GM21717 (cell line): ENCODE results near the gene VWA5A.
"Not testable (repeated sequence)": the region's sequence is repeated elsewhere in the genome, so short reads cannot be mapped to it uniquely, and the experiment has no call there.

Experiments
- ATAC-seq: cut with Tn5 transposase; IDR thresholded peaks from one replicate; pipeline ENCODE4 v1.9.1; 2021; ENCODE audit warnings: mild to moderate bottlenecking, moderate library complexity; ENCODE audit not compliant: unreplicated experiment

Gene VWA5A

GRCh38 chr11:124090996-124091395, 24.3 kb upstream of the VWA5A start:
- no peak for ATAC-seq

- ATAC-seq = no peak
Measured at GRCh38 chr11:124093330-124093729, 21.9 kb upstream of the VWA5A start.

GRCh38 chr11:124094731-124095130, 20.5 kb upstream of the VWA5A start:
- ATAC-seq = no peak

- ATAC-seq = no peak
Measured at GRCh38 chr11:124096364-124096763, 18.9 kb upstream of the VWA5A start.

GRCh38 chr11:124098141-124098540, 17.1 kb upstream of the VWA5A start:
- ATAC-seq = no peak

GRCh38 chr11:124101737-124102136, 13.5 kb upstream of the VWA5A start:
- ATAC-seq = no peak

- no peak for ATAC-seq
Measured at GRCh38 chr11:124108156-124108555, 7.1 kb upstream of the VWA5A start.

- no peak for ATAC-seq
Measured at GRCh38 chr11:124109377-124109776, 5.9 kb upstream of the VWA5A start.

- no peak for ATAC-seq
Measured at GRCh38 chr11:124110201-124110600, 5.0 kb upstream of the VWA5A start.

GRCh38 chr11:124113890-124114289, 1.4 kb upstream of the VWA5A start:
- no peak for ATAC-seq

- peak; percentile 31 for ATAC-seq
Measured at GRCh38 chr11:124115782-124116616, 749 bp downstream of the VWA5A start.

GRCh38 chr11:124119103-124119502, 3.9 kb downstream of the VWA5A start:
- no peak for ATAC-seq

GRCh38 chr11:124120891-124121290, 5.6 kb downstream of the VWA5A start:
- no peak for ATAC-seq

GRCh38 chr11:124122123-124122522, 6.9 kb downstream of the VWA5A start:
- ATAC-seq = no peak

GRCh38 chr11:124123622-124124021, 8.4 kb downstream of the VWA5A start:
- ATAC-seq = no peak

GRCh38 chr11:124127134-124127533, 11.9 kb downstream of the VWA5A start:
- not testable (repeated sequence) for ATAC-seq

GRCh38 chr11:124143034-124143433, 27.8 kb downstream of the VWA5A start:
- no peak for ATAC-seq

- ATAC-seq = no peak
Measured at GRCh38 chr11:124147951-124148350, 32.7 kb downstream of the VWA5A start.

GRCh38 chr11:124150684-124151083, 35.4 kb downstream of the VWA5A start:
- ATAC-seq = no peak

- no peak for ATAC-seq
Measured at GRCh38 chr11:124152770-124153407, 37.6 kb downstream of the VWA5A start.

- no peak for ATAC-seq
Measured at GRCh38 chr11:124153821-124154220, 38.6 kb downstream of the VWA5A start.

GRCh38 chr11:124159481-124159880, 44.2 kb downstream of the VWA5A start:
- no peak for ATAC-seq
